HG03575 (cell line): ENCODE measurements around the gene PLA2G4A.

ENCODE experiments used
- ATAC-seq: cut with Tn5 transposase; IDR thresholded peaks from one replicate; pipeline ENCODE4 v1.9.1; 2021; ENCODE audit not compliant: unreplicated experiment, insufficient number of reproducible peaks, low FRiP score; ENCODE audit errors: extremely low read depth

The PLA2G4A gene

GRCh38 chr1:186865253-186865652 lies 36.5 kb downstream of the PLA2G4A start:
- ATAC-seq = peak; percentile 88

- no peak for ATAC-seq
Observed at GRCh38 chr1:186865857-186866256, 37.1 kb downstream of the PLA2G4A start.

- ATAC-seq = no peak
Observed at GRCh38 chr1:186869526-186870228, 40.9 kb downstream of the PLA2G4A start.

GRCh38 chr1:186871784-186872183 lies 43.0 kb downstream of the PLA2G4A start:
- ATAC-seq = no peak

GRCh38 chr1:186872291-186872690 lies 43.5 kb downstream of the PLA2G4A start:
- ATAC-seq = no peak

- ATAC-seq = no peak
Observed at GRCh38 chr1:186873687-186874086, 44.9 kb downstream of the PLA2G4A start.

GRCh38 chr1:186875896-186876835 lies 47.4 kb downstream of the PLA2G4A start:
- no peak for ATAC-seq

GRCh38 chr1:186878356-186878755 lies 49.6 kb downstream of the PLA2G4A start:
- ATAC-seq = no peak

GRCh38 chr1:186880982-186881381 lies 52.2 kb downstream of the PLA2G4A start:
- ATAC-seq = no peak

- no peak for ATAC-seq
Observed at GRCh38 chr1:186882372-186883134, 53.8 kb downstream of the PLA2G4A start.

GRCh38 chr1:186884251-186884650 lies 55.5 kb downstream of the PLA2G4A start:
- ATAC-seq = no peak

- no peak for ATAC-seq
Observed at GRCh38 chr1:186887203-186887602, 58.5 kb downstream of the PLA2G4A start.

- ATAC-seq = no peak
Observed at GRCh38 chr1:186888367-186888766, 59.6 kb downstream of the PLA2G4A start.

- no peak for ATAC-seq
Observed at GRCh38 chr1:186892936-186893335, 64.2 kb downstream of the PLA2G4A start.

- ATAC-seq = no peak
Observed at GRCh38 chr1:186894415-186894814, 65.7 kb downstream of the PLA2G4A start.

GRCh38 chr1:186896211-186896610 lies 67.5 kb downstream of the PLA2G4A start:
- ATAC-seq = no peak

- ATAC-seq = no peak
Observed at GRCh38 chr1:186897008-186897407, 68.3 kb downstream of the PLA2G4A start.

GRCh38 chr1:186899577-186899976 lies 70.8 kb downstream of the PLA2G4A start:
- peak; percentile 93 for ATAC-seq

GRCh38 chr1:186899977-186900376 lies 71.2 kb downstream of the PLA2G4A start:
- ATAC-seq = no peak
